Stimulated activated CD4-positive, alpha-beta T cell treated with anti-CD3 and anti-CD28 coated beads, TNF-alpha, amount 100 ng/mL, for 48 hours (primary cell): ENCODE results near the gene PLA2G6.

Experiments used
- DNase-seq, 3 donors: peaks; one replicate each; pipeline ENCODE4 v3.0.0-alpha.2; 2020; ENCODE audit warnings: low read depth in 3 of 3

The PLA2G6 gene

DNA sequence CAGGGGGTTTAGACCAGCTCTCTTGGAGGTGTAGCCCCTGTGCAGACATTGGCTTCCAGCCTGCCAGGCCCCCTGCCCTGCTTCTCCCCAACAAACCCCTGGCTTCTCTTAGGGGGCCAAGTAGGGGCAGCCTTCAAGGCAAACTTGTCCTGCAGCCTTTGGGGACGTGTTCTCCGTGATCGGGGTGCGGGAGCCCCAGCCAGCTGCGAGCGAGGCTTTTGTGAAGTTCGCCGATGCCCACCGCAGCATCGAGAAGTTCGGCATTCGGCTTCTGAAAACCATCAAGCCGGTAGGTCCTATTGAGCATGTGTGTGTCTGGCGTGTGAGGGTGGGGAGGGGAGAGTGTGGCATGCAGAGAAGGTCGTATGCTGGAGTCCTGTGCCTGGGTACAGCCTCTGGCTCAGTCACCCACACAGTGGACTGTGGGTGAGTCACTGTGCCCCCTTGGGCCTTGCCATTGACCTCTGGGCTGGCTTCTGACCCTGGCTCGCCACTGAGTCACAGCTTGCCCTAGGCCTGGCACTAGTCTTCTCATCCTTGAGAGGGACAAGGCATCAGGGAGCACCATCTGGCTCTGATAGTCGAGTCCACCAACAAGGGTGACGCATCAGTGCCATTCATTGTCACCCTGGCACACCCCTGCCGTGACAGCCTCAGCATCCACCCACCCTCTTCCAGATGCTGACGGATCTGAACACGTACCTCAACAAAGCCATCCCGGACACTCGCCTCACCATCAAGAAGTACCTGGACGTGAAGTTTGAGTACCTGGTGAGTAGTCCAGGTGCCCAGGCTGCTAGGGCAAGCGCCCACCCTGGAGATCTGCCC, 109.1 kb downstream of the PLA2G6 start:
- DNase-seq = no peak

- DNase-seq = no peak
These were observed 110.0 kb downstream of the PLA2G6 start for GRCh38 chr22:38071421-38072321.

DNA sequence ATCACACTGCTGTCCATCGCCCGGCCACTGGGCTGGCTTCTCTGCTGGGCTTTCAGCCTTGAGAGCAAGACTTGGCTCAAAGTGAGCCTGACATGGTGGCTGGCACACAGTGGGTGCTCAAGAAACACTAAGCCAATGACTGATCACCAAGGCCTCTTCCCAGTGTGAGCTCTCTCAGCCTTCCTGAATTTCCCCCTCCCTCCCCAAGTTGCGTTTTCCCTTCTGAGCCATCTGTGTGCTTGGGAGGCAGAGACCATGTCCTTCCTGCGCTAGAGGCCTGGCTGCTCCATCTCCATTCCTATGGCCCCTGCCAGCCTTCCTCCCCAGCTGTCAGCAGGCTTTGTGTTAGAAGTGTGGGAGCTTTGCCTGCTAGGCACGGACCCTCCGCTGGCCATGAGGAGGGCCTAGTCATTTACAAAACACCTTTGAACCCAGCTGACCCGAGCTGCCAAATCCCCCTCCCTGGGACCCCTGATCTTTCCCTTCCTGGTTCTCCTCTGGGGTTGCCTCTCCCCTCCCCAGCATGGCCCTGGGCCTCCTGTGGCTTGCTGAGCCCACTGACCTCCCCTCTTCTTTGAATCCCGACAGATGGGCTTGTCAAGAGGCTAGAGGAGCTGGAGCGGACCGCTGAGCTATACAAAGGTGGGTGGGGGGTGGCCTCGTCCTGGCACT, 111.2 kb downstream of the PLA2G6 start:
- DNase-seq = no peak

GRCh38 chr22:38069372-38070249, 112.0 kb downstream of the PLA2G6 start:
- no peak for DNase-seq

- no peak for DNase-seq
These were observed 112.8 kb downstream of the PLA2G6 start for GRCh38 chr22:38068641-38069371.

GRCh38 chr22:38067761-38068360, 113.8 kb downstream of the PLA2G6 start:
- no peak for DNase-seq

- no peak for DNase-seq
These were observed 114.6 kb downstream of the PLA2G6 start for GRCh38 chr22:38067028-38067415.

- no peak for DNase-seq
These were observed 115.1 kb downstream of the PLA2G6 start for GRCh38 chr22:38066381-38067027.

- DNase-seq = no peak
These were observed 116.1 kb downstream of the PLA2G6 start for GRCh38 chr22:38065539-38065938.

- DNase-seq = no peak
These were observed 118.8 kb downstream of the PLA2G6 start for GRCh38 chr22:38062791-38063190.
